Dedifferentiated amniotic fluid mesenchymal stem cell (primary cell): Measurements from ENCODE around the gene AIF1L.
"Not testable (repeated sequence)": the region's sequence is repeated elsewhere in the genome, so short reads cannot be mapped to it uniquely, and the experiment has no call there.

ENCODE experiments used
- DNase-seq: peaks from one replicate; pipeline ENCODE4 v3.0.0-alpha.2; 2016; ENCODE audit errors: extremely low spot score

AIF1L gene

GRCh38 chr9:131099102-131099606, 2.8 kb downstream of the AIF1L start:
- DNase-seq: no peak

GRCh38 chr9:131099845-131100244, 3.5 kb downstream of the AIF1L start:
- not testable (repeated sequence) for DNase-seq

GRCh38 chr9:131100445-131100844, 4.1 kb downstream of the AIF1L start:
- no peak for DNase-seq

GRCh38 chr9:131101207-131101964, 5.1 kb downstream of the AIF1L start:
- no peak for DNase-seq

- no peak for DNase-seq
Observed at GRCh38 chr9:131103024-131103423, 6.7 kb downstream of the AIF1L start.

GRCh38 chr9:131103535-131103934, 7.2 kb downstream of the AIF1L start:
- no peak for DNase-seq

GRCh38 chr9:131104016-131104740, 7.8 kb downstream of the AIF1L start:
- DNase-seq: no peak

- no peak for DNase-seq
Observed at GRCh38 chr9:131105952-131106351, 9.6 kb downstream of the AIF1L start.

GRCh38 chr9:131107760-131108159, 11.4 kb downstream of the AIF1L start:
- DNase-seq: no peak

GRCh38 chr9:131111186-131111853, 15.0 kb downstream of the AIF1L start:
- no peak for DNase-seq

- no peak for DNase-seq
Observed at GRCh38 chr9:131111854-131112311, 15.6 kb downstream of the AIF1L start.

GRCh38 chr9:131112374-131113154, 16.2 kb downstream of the AIF1L start:
- DNase-seq: no peak

GRCh38 chr9:131113655-131114054, 17.3 kb downstream of the AIF1L start:
- DNase-seq: no peak

- no peak for DNase-seq
Observed at GRCh38 chr9:131114084-131114535, 17.8 kb downstream of the AIF1L start.

GRCh38 chr9:131115360-131115742, 19.0 kb downstream of the AIF1L start:
- DNase-seq: not testable (repeated sequence)

- DNase-seq: no peak
Observed at GRCh38 chr9:131116281-131117120, 20.2 kb downstream of the AIF1L start.

- DNase-seq: no peak
Observed at GRCh38 chr9:131117121-131117761, 20.9 kb downstream of the AIF1L start.

- DNase-seq: no peak
Observed at GRCh38 chr9:131117762-131118145, 21.4 kb downstream of the AIF1L start.

GRCh38 chr9:131119600-131119999, 23.3 kb downstream of the AIF1L start:
- DNase-seq: no peak

- DNase-seq: no peak
Observed at GRCh38 chr9:131120620-131121228, 24.4 kb downstream of the AIF1L start.
